ENCODE measurements around the gene SCUBE3. TPM values are rescaled to one million over a fixed set of nuclear protein-coding genes. Genes with fewer than 3 reads are reported as not detected.
A peak's percentile ranks its signal among the peaks of the same experiment; 100 is the strongest.

SCUBE3 gene
- total and polyA plus RNA-seq, 9 of the 15 experiments (the other 6 are each of a cell fraction or from before 2014, with no cell fraction given), result 0.01 to 0.11 TPM; not detected in 7

- Histone ChIP-seq H3K36me3 (ENCODE audit: control insufficient read depth, insufficient read depth, low read length) (no peaks in the 10 kb centered on the region), H3K27me3 (ENCODE audit: control insufficient read depth in 2 of 2, insufficient read depth in 2 of 2, low read length in 2 of 2) (peaks cover 2 to 5% of the 10 kb centered on the region in 2 experiments; a peak in 3 of 5 replicates), H3K4me1 (replicated peaks in 1 of 2; ENCODE audit: control insufficient read depth in 2 of 2, insufficient read depth in 2 of 2, low read length in 2 of 2) (peaks cover 10 to 37% of the 10 kb centered on the region in 2 experiments; a peak in 4 of 5 replicates), H3K27ac (ENCODE audit: extremely low read depth, low read depth, low read length) (no peak overlapping the region), H3K4me2 (ENCODE audit: insufficient read depth, low read length) (no peak overlapping the region; the same call in 1 of the 2 replicates), H3K9me1 (ENCODE audit: control insufficient read depth, insufficient read depth, low read length) (no peaks in the 10 kb centered on the region), H3K9ac (ENCODE audit: insufficient read depth in 1 of 2, low read depth in 2 of 2, low read length in 2 of 2) (no peak overlapping the region), H4K20me1 (replicated peaks; ENCODE audit: control insufficient read depth, insufficient read depth, low read length) (no peaks in the 10 kb centered on the region), H3K4me3 (no peak overlapping the region), H3K9me3 (replicated peaks; ENCODE audit: control insufficient read depth, insufficient read depth, low read depth, low read length) (no peaks in the 10 kb centered on the region), H2AFZ (ENCODE audit: low read depth, low read length) (0 out of 2 replicates have a peak overlapping the region, but pooled peaks have one; percentile 20), H3K79me2 (ENCODE audit: control insufficient read depth, insufficient read depth, low read length) (no peaks in the 10 kb centered on the region)
- ATAC-seq (no peak), DNase-seq (ENCODE audit: extremely low read depth in 1 of 4, low spot score in 3 of 4) (no peak), FAIRE-seq (peak; percentile 15)
- TF ChIP-seq, protein P1, sequence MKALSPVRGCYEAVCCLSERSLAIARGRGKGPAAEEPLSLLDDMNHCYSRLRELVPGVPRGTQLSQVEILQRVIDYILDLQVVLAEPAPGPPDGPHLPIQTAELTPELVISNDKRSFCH (CRISPR knock-in tag; IDR thresholded peaks at IDR 0.05), result no peak
- TF ChIP-seq, protein P1 (tag; IDR thresholded peaks at IDR 0.05), result no peak
- peak; percentile 1 for TF ChIP-seq RBM25 (IDR thresholded peaks at IDR 0.05; ENCODE audit: low read depth, low read length, severe bottlenecking)
- TF ChIP-seq CREB3L1 (IDR thresholded peaks at IDR 0.05; ENCODE audit: borderline replicate concordance, low read depth), result no peak
- TF ChIP-seq ZNF551 (CRISPR knock-in tag; IDR thresholded peaks at IDR 0.05), result no peak
- ChIA-PET CTCF (ENCODE audit: low intra/inter-chr PET ratio) (no interaction called here), POLR2A (interaction anchor here (0.6 kb wide), 1 partner anchor 75 kb away, joined by 3 read pairs; no protein-coding TSS in a partner anchor)
- intact Hi-C loops (cut with micrococcal nuclease) (no loop called here), in situ Hi-C loops (cut with MboI) (no loop called here)
- BruUV-seq (replicated peaks), result no TSS peak
- 25% methylated on average over 5 of the region's 5 CpGs for WGBS (ENCODE audit: insufficient coverage, low coverage, missing lambda C conversion rate)
These were observed 32.3 kb upstream of the SCUBE3 start for GRCh38 chr6:35181308-35181932.
